ENCODE measurements around the gene VTI1A.

The VTI1A gene

DNA sequence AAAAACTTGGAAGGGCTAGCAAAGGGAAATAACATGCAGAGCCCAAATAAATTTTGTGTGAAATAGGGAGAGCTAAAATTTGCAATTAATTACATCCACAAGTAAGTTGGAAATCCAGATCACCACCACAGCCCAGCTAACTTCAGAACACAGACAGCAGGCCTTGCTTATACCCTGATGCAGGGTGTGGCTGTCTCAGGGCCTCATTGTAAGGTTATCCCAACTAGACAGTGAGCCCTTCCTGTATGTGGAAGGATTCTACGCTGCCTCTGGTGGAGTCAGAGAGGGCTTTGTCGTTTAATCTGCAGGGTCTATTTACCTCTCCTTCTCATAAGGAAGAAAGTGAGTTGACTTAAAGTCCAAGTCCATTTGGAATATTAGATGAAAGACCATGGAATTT is 322.1 kb downstream of the VTI1A start:
- Mint-ChIP-seq H3K27ac (no peak overlapping the region), H3K36me3 (peaks cover 18 to 31% of the 10 kb centered on the region in 2 donors), H3K9me3 (no peaks in the 10 kb centered on the region), H3K4me3 (no peak overlapping the region), H3K4me1 (no peaks in the 10 kb centered on the region), H3K27me3 (no peaks in the 10 kb centered on the region)
- ATAC-seq (replicated peaks) (no peak), DNase-seq (no peak)

DNA sequence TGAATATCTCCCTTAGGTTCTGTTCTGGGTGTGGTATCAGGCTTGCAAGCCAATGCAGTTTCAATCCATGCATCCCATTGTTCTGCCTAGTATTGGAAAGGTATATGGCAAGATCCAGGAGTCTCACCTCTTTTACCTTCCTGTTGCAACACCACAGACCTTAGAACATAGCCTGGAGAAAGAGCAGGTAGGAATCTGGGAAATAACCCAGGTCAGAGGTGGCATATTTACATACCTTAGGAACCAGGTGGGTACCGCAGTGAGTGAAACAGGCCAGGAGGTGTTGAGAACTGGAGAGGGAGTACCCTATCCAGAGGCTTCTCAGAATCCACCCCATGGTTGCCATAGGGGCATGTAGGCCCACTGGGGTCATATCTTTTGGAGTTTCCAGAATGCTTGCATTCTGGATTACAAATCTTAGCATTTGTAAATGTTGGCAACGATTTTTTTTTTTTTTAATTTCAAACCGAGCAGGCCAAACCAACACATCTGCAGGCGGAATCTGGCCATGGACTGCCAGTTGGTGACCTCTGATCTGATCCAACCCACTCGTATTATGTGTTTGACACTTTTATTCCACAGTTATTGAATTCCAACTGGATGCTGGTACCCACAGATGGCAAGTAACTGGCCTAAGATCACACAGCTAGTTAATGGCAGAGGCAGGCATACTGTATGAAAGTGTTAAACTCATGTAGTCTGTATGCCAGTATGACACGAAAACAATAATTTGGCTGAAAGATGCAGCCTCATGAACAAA is 322.8 kb downstream of the VTI1A start:
- no peak for DNase-seq
- Mint-ChIP-seq H3K4me3 (no peak overlapping the region), H3K27me3 (no peaks in the 10 kb centered on the region), H3K4me1 (no peaks in the 10 kb centered on the region), H3K27ac (no peak overlapping the region), H3K36me3 (peaks cover 18 to 31% of the 10 kb centered on the region in 2 donors), H3K9me3 (no peaks in the 10 kb centered on the region)
- no peak for ATAC-seq (replicated peaks)

DNA sequence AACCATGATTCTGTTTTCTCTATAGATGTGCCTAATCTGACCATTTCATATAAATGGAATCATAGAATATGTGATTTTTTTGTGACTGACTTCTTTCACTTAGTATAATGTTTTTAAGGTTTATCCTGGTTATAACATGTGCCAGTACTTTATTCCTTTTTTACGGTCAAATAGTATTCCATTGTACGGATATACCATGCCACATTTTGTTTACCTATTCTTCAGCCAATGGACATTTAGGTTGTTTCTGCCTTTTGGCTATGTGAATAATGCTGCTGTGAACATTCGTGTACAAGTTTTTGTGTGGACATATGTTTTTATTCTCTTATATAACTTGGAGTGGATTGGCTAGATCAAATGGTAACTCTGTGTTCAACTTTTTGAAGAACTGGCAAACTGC is 324.7 kb downstream of the VTI1A start:
- H3K36me3 Mint-ChIP-seq, result peaks cover 20 to 34% of the 10 kb centered on the region in 2 donors
- no peak overlapping the region for H3K4me3 Mint-ChIP-seq
- ATAC-seq (replicated peaks), result no peak
- no peak overlapping the region for H3K27ac Mint-ChIP-seq
- no peaks in the 10 kb centered on the region for H3K9me3 Mint-ChIP-seq
- DNase-seq, result no peak
- H3K27me3 Mint-ChIP-seq, result no peaks in the 10 kb centered on the region
- no peaks in the 10 kb centered on the region for H3K4me1 Mint-ChIP-seq

DNA sequence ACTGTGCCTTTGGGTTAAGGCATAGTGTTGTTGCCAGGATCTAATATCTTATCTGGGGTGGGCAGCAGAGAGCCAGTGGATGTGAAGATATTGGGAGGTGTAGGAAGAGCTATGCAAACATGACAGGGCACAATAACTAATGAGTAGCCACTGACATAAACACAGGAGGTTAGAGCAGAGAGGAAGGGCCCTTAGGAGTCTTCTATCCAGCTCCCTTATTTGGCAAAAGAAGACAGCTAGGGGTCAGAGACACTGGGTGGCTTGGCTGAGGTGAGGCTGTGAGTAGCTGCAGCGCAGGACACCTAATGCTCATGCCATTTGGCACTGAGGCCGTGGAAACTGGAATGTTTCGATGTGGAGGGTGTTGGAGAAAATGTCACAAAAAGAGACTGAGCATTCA is 326.8 kb downstream of the VTI1A start:
- H3K4me1 Mint-ChIP-seq, result no peaks in the 10 kb centered on the region
- H3K27me3 Mint-ChIP-seq, result no peaks in the 10 kb centered on the region
- H3K36me3 Mint-ChIP-seq, result peaks cover 20 to 30% of the 10 kb centered on the region in 2 donors
- no peaks in the 10 kb centered on the region for H3K9me3 Mint-ChIP-seq
- H3K4me3 Mint-ChIP-seq, result no peak overlapping the region
- ATAC-seq (replicated peaks) (no peak), DNase-seq (no peak)
- no peak overlapping the region for H3K27ac Mint-ChIP-seq

DNA sequence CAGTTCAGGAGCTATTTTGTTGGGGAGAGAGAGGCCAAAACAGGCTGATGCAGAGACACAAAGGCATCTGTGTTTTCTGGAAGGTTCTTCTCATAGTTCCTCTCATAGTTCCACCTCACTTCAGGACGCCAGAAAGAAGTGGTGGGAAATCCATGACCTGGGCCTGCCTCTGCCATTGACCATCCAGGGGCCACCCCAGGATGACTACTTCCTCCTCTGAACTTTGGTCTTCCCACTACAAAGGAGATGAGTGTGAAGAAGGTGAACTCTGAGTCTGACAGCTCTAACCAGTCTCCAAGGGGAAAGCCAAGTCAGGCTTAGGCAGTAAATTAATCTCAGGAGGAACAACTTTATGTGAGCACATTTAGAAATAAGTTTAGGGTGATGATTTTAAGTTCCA is 327.2 kb downstream of the VTI1A start:
- Mint-ChIP-seq H3K4me3 (no peak overlapping the region), H3K9me3 (no peaks in the 10 kb centered on the region), H3K36me3 (peaks cover 20 to 30% of the 10 kb centered on the region in 2 donors), H3K27ac (no peak overlapping the region), H3K4me1 (no peaks in the 10 kb centered on the region), H3K27me3 (no peaks in the 10 kb centered on the region)
- DNase-seq, result no peak
- ATAC-seq (replicated peaks), result no peak

DNA sequence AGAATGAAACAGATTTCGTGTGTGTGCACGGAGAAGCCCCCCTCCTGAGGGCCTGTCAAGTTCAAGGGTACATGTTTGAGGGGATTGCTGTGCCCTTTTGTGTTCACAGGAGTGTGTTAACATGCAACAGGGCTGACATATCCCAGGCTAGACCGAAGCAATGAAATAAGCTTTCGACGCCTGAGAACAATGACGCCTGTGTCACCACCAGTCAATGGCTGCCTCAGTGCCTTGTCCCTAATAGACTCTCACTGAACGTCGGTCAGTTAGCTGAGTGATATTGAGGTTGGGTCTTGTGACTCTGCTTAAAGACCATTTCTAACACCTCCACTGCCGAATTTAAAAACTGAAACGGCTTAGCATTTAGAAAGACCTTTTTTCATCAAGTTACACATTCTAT is 327.8 kb downstream of the VTI1A start:
- H3K27me3 Mint-ChIP-seq, result no peaks in the 10 kb centered on the region
- DNase-seq, result no peak
- H3K4me3 Mint-ChIP-seq, result no peak overlapping the region
- H3K4me1 Mint-ChIP-seq, result no peaks in the 10 kb centered on the region
- H3K36me3 Mint-ChIP-seq, result peaks cover 20 to 30% of the 10 kb centered on the region in 2 donors
- H3K27ac Mint-ChIP-seq, result no peak overlapping the region
- no peaks in the 10 kb centered on the region for H3K9me3 Mint-ChIP-seq
- no peak for ATAC-seq (replicated peaks)

DNA sequence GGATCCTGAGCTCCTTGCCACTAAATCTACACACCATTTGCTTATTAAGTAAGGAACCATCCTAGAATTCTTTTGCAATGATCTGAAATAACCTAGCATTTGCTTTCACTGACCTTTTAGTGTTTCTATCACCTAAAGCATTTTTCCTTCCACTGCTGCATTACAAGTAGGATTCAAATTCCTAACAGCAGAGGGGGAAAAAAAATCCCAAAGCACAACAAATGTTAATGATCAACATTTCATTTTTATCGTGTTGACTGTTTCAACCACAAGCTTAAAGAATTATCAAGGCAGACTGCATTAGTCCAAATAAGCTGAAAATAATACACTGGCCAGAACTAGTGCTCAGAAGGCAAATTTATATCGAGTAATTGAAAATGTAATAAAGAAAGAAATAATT is 328.4 kb downstream of the VTI1A start:
- Mint-ChIP-seq H3K27me3 (no peaks in the 10 kb centered on the region), H3K36me3 (peaks cover 20 to 30% of the 10 kb centered on the region in 2 donors), H3K9me3 (no peaks in the 10 kb centered on the region), H3K4me1 (no peaks in the 10 kb centered on the region), H3K4me3 (no peak overlapping the region), H3K27ac (no peak overlapping the region)
- DNase-seq, result no peak
- ATAC-seq (replicated peaks), result no peak

DNA sequence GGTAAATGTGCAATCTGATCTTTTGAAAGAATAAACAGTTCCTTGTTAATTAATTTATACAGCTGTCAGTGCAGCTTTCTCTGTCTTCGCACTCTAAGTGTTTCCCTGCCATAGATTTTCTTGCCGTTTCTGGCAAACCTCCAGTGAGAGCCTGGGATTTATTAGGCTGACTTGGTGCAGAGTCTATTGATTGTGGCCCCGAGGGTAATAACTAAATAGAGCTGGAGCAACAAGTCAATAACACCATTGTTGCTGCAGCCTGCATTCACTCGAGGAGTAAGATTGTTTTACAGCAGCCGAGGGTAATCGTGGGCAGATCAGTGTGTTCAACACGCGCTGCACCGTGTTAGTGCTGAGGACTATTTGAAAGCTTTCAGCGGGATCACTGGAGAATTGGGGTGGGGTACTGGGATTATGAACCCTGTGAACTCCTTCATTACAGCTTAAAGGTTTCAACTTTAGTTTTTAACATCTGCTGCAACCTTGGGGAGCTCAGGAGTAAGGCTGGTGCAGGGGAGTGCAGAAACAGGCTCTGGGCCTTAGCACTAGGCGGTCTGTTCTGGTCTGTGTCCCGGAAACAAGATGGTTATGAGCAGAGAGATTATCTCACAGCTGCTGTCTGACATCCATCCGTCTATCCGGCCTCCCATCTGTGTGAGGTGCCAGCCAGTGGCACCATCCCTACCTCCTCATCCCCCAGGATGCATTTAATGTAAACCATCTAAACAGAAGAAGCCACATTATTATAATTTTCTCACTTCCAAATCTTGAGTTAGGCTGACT is 329.1 kb downstream of the VTI1A start:
- H3K4me1 Mint-ChIP-seq, result no peaks in the 10 kb centered on the region
- no peak overlapping the region for H3K27ac Mint-ChIP-seq
- no peak overlapping the region for H3K4me3 Mint-ChIP-seq
- H3K36me3 Mint-ChIP-seq, result peaks cover 18 to 31% of the 10 kb centered on the region in 2 donors
- no peaks in the 10 kb centered on the region for H3K27me3 Mint-ChIP-seq
- H3K9me3 Mint-ChIP-seq, result no peaks in the 10 kb centered on the region
- ATAC-seq (replicated peaks) (no peak), DNase-seq (no peak)

DNA sequence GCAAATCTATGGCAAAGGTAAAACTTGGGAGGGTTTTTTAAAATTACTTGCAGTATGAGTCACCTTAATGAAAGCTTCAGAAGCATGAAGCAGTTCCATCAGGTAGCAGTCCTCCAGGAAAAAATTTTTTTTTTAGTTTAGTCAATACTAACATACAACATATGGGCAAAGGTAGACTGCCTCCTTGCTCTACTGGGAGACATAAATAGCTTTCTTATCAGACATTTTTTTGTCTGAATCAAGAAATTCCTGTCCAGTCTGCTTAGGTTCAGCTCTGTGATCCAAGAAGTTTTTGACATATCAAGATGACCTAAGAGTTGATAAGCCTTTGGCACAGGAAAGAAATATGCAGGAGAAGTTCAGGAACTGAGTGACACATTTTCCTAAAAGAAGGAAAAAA is 331.6 kb downstream of the VTI1A start:
- DNase-seq (no peak), ATAC-seq (replicated peaks) (no peak)
- Mint-ChIP-seq H3K27me3 (no peaks in the 10 kb centered on the region), H3K9me3 (no peaks in the 10 kb centered on the region), H3K27ac (no peak overlapping the region), H3K4me1 (peaks cover 0 to 1% of the 10 kb centered on the region in 2 donors), H3K4me3 (no peak overlapping the region), H3K36me3 (peaks cover 25 to 38% of the 10 kb centered on the region in 2 donors)

DNA sequence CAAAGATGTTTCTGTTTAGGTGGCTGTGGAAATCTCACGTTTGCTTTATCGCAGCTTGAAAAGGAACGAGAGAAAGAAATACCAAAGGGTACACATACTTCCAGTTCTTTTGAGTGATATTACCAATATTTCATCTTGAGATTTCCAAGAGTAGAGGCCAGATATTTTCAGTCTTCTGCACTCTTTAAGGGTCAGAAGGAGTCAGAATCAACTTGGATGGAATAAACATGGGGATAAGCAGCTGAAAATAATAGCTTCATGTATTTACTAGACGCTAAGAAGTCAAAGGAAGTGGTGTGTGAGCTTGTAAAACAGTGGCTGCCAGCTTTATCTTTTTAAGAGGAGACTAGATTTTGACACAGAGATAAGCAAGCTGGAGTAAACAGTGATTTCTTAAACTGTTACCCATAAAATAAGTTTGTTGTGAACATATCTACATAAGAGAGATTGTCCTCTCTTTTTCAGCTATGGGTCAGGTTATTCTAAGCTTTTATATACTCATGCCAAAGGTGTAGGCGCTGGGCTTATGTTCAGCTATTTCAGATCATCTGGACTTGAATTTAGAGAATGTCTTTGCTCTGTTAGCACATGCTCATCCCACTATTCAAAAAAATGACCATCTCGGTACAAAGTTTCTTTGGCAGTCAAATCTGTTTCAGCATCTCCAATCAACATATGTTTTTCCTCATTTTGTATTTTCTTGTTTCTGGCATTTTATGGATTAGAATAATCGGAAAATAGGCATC is 332.2 kb downstream of the VTI1A start:
- no peak overlapping the region for H3K27ac Mint-ChIP-seq
- ATAC-seq (replicated peaks) (no peak), DNase-seq (no peak)
- peaks cover 23 to 39% of the 10 kb centered on the region in 2 donors for H3K36me3 Mint-ChIP-seq
- H3K4me1 Mint-ChIP-seq, result peaks cover 0 to 1% of the 10 kb centered on the region in 2 donors
- no peaks in the 10 kb centered on the region for H3K27me3 Mint-ChIP-seq
- H3K4me3 Mint-ChIP-seq, result no peak overlapping the region
- H3K9me3 Mint-ChIP-seq, result no peaks in the 10 kb centered on the region

DNA sequence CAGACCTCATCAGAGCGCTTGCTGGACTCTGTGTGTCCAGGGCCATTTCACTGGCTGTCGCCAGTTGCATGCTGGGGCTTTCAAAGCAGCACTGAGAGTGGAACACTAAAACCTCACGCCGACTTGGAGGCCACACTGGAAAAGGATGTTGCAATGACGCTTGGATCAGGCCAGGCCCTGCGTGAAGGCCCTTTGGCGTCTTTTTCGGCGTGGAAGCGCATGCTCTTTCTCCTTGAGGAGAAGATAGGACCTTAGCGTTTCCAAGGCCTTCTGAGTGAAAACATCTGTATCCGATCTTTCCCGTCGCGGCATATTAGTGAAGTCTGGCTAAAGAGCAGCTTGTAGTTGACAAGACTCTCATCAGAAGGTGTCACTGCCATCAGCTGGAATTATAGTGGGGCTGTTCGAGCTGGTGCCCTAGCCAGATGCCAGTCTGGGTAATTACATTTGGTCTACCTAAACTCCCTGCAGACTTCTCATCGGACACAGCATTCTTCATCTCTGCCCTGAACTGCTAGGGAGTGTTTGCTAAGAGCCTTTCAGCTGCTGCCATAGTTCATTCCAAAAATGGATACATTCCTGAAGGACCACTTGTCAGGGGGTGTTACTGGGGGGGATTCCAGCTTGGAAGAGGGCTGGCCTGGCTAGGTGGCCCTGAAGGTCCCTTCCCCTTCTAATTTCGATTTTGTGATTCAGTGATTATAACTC is 335.3 kb downstream of the VTI1A start:
- no peaks in the 10 kb centered on the region for H3K27me3 Mint-ChIP-seq
- no peak overlapping the region for H3K4me3 Mint-ChIP-seq
- H3K4me1 Mint-ChIP-seq, result peaks cover 1 to 5% of the 10 kb centered on the region in 2 donors
- peaks cover 0 to 3% of the 10 kb centered on the region in 2 donors for H3K9me3 Mint-ChIP-seq
- DNase-seq (no peak), ATAC-seq (replicated peaks) (no peak)
- no peak overlapping the region for H3K27ac Mint-ChIP-seq
- peaks cover 24 to 55% of the 10 kb centered on the region in 2 donors for H3K36me3 Mint-ChIP-seq

DNA sequence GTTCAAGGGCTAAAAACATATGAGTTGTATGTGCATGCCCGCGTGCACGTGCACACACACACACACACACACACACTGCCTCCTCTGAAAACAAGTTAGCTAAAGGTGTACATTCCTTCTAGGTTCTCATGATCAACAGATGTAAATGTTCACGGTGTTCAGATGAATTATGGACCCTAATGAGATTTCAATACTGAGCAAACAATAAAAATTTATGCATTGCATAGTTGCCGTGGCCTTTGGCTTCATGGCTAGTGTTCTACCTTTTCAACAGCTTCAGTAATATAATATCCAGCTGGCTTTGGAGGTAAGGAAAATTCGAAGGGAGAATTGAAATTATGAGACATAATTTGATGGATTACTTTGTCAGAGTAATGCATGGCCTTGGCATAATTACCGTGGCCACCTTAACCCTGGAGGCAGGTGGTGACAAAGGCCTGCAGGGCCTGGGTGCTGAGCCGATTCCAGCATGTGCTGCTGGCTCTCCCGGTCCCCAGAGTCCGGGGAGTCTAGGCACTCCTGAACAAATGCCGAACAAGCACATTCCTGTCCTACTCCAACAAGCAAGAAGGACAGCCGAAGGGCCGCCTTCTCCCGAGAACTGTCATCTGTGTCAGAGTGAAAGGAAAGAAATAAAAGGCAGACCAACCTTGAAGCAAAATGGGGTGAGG is 336.5 kb downstream of the VTI1A start:
- DNase-seq (no peak), ATAC-seq (replicated peaks) (no peak)
- Mint-ChIP-seq H3K4me3 (no peak overlapping the region), H3K9me3 (peaks cover 5 to 7% of the 10 kb centered on the region in 2 donors), H3K27me3 (no peaks in the 10 kb centered on the region), H3K27ac (no peak overlapping the region), H3K4me1 (peaks cover 1 to 7% of the 10 kb centered on the region in 2 donors), H3K36me3 (peaks cover 28 to 61% of the 10 kb centered on the region in 2 donors)

DNA sequence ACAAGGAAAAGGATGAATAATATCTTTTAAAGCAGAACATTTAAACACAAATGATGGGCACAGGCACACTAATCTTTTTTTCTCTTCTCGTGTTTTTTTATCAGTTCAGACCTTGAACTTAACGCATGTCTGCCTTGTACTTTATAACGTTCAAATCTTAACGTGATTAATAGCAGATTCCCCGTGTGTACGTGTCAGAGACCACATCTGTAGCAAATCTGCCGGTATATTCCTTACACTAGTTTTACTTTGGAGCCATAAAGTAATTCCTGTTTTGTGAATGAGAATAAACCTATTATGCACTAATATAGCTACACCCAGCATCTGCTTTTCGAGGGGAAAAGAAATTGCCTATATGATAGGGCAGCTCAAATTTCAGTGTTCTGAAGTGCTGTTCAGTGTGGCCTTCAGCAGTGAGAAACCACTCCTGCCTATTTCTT is 337.0 kb downstream of the VTI1A start:
- Mint-ChIP-seq H3K4me1 (peaks cover 1 to 7% of the 10 kb centered on the region in 2 donors), H3K27me3 (no peaks in the 10 kb centered on the region), H3K36me3 (peaks cover 28 to 65% of the 10 kb centered on the region in 2 donors), H3K4me3 (no peak overlapping the region), H3K9me3 (peaks cover 7 to 8% of the 10 kb centered on the region in 2 donors), H3K27ac (no peak overlapping the region)
- ATAC-seq (replicated peaks) (no peak), DNase-seq (no peak)

Data from stimulated activated naive B cell treated with anti-CD40 and anti-IgM and Interleukin-4, amounts not matched to agents 10 μg/mL and 1 μg/mL and 100 μg/mL, for 72 hours (primary cell).